Islet precursor cell (in vitro differentiated cells): ENCODE data around the gene TRABD.
"Not testable (repeated sequence)": the region's sequence is repeated elsewhere in the genome, so short reads cannot be mapped to it uniquely, and the experiment has no call there.

Source experiments
- DNase-seq: peaks from one replicate; pipeline ENCODE4 v3.0.0-alpha.2; 2018

The TRABD gene

GRCh38 chr22:50185375-50186087 is at the start of gene TRABD:
TRABD (plus strand) TSS chr22:50185913; CDS start chr22:50193061, 7,148 bp downstream.
- DNase-seq: peak; percentile 95

GRCh38 chr22:50136581-50137015 is 49.1 kb upstream of the TRABD start:
- no peak for DNase-seq

- not testable (repeated sequence) for DNase-seq
Measured at GRCh38 chr22:50137277-50137676, 48.4 kb upstream of the TRABD start.

- no peak for DNase-seq
Measured at GRCh38 chr22:50138041-50138440, 47.7 kb upstream of the TRABD start.

GRCh38 chr22:50138988-50139387 is 46.7 kb upstream of the TRABD start:
- no peak for DNase-seq

- DNase-seq: no peak
Measured at GRCh38 chr22:50139843-50140415, 45.8 kb upstream of the TRABD start.

- no peak for DNase-seq
Measured at GRCh38 chr22:50140615-50141014, 45.1 kb upstream of the TRABD start.

GRCh38 chr22:50141462-50141861 is 44.3 kb upstream of the TRABD start:
- DNase-seq: no peak

GRCh38 chr22:50141891-50142363 is 43.8 kb upstream of the TRABD start:
- no peak for DNase-seq

- DNase-seq: no peak
Measured at GRCh38 chr22:50143096-50143495, 42.6 kb upstream of the TRABD start.

- DNase-seq: no peak
Measured at GRCh38 chr22:50144005-50144614, 41.6 kb upstream of the TRABD start.

GRCh38 chr22:50145721-50146438 is 39.8 kb upstream of the TRABD start:
- DNase-seq: no peak

GRCh38 chr22:50146439-50147238 is 39.1 kb upstream of the TRABD start:
- DNase-seq: no peak

GRCh38 chr22:50147258-50148165 is 38.2 kb upstream of the TRABD start:
- DNase-seq: not testable (repeated sequence)

- no peak for DNase-seq
Measured at GRCh38 chr22:50148166-50148500, 37.6 kb upstream of the TRABD start.

GRCh38 chr22:50148991-50149721 is 36.6 kb upstream of the TRABD start:
- DNase-seq: peak; percentile 80

- peak; percentile 65 for DNase-seq
Measured at GRCh38 chr22:50150161-50151129, 35.3 kb upstream of the TRABD start.

GRCh38 chr22:50151571-50152537 is 33.9 kb upstream of the TRABD start:
- DNase-seq: no peak
